Osteocyte (in vitro differentiated cells): Measurements from ENCODE around the gene UPP1. TPM values are rescaled to one million over a fixed set of nuclear protein-coding genes. Genes with fewer than 3 reads are reported as not detected.

ENCODE experiments used
- DNase-seq: peaks from one replicate; pipeline ENCODE4 v3.0.0; 2021; ENCODE audit warnings: mixed read lengths; ENCODE audit not compliant: unreplicated experiment; ENCODE audit errors: extremely low spot score
- H3K27ac Mint-ChIP-seq: one replicate; pipeline ENCODE4 v1.8.0; 2021; ENCODE audit warnings: mild to moderate bottlenecking, mixed read lengths; ENCODE audit not compliant: unreplicated experiment
- H3K27me3 Mint-ChIP-seq: one replicate; pipeline ENCODE4 v1.8.0; 2021; ENCODE audit warnings: mixed read lengths; ENCODE audit not compliant: unreplicated experiment
- H3K36me3 Mint-ChIP-seq: one replicate; pipeline ENCODE4 v1.8.0; 2021; ENCODE audit warnings: mixed read lengths; ENCODE audit not compliant: unreplicated experiment
- H3K4me1 Mint-ChIP-seq: one replicate; pipeline ENCODE4 v1.8.0; 2021; ENCODE audit warnings: mixed read lengths; ENCODE audit not compliant: unreplicated experiment
- H3K4me3 Mint-ChIP-seq: one replicate; pipeline ENCODE4 v1.8.0; 2021; ENCODE audit warnings: mild to moderate bottlenecking, moderate library complexity, mixed read lengths; ENCODE audit not compliant: unreplicated experiment
- H3K9me3 Mint-ChIP-seq: one replicate; pipeline ENCODE4 v1.8.0; 2021; ENCODE audit warnings: mixed read lengths; ENCODE audit not compliant: unreplicated experiment
- long read RNA-seq: library from polyadenylated mRNA; unstranded; transcript quantifications from one replicate; pipeline ENCODE4 v2.0.0, GENCODE V29; 2021
- total RNA-seq: library from RNA; stranded (reverse); gene quantifications from 2 replicates; pipeline ENCODE4 v1.2.1, GENCODE V29; 2021
- TF ChIP-seq, protein P1 (sequence below): fragments of 200-600 bp; sonication (generic); IDR thresholded peaks from 2 replicates; pipeline ENCODE4 v1.5.0; 2021; ENCODE audit warnings: antibody characterized with exemption, mild to moderate bottlenecking, moderate library complexity

UPP1 gene
- total RNA-seq, result 26.8 and 27.3 TPM in 2 replicates
- long read RNA-seq, transcript UPP1-203 (9 exons, 1,375 nt), result major isoform, 7 of 19 reads
- long read RNA-seq, partial matches to known transcripts, result 2 of 19 reads
- long read RNA-seq, other reads (novel, unspliced or antisense), result 5 of 19 reads

DNA sequence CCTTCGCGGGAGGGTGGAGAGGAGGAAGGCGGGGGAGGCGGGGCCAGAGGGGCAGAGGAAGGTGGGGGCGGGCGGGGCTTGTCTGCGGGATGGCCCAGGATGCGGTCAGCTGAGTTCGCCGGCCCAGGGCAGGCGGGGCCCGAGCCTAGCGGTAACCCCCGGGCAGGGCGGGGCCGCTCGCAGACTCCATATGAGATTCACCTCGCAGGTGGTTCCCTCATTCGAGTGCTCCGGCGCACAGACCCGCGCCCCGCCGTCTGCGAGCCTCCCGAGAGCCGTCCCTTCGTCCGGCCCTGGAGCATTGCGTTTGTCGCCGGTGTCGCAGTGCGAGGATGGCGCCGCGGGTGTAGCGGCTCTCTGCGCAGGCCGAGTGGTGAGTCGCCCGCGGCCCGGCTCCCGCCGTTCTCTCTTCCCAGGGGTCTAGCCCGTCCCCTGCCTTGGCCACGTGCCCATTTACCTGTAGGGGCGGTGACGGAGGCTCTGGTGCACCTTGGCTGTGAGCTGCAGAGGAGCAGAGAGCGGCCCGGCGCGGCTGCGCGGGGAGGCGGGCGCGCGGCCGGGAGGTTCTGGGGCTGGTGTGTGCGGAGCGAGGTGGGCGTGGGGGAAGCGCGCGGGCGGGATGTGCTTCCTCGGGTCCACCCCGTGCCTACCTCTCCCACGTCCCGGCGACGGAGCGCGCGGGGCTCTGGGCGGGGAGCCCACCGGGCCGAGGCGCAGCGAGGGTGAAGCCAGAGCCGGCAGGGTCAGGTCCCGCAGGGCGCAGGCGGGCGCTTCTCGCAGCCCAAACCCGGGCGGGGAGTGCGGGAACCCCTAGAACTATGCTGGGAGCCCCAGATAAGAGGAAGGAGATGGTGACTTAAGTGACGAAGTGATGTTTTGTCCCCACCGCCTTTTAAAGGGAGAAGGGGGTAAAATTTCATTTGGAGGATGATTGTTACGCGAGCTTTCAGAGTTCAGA lies at the start of gene UPP1:
UPP1 (plus strand) TSS at position 220 of the 958 bp plus-strand sequence. CDS start 5,519 bp downstream, outside the sequence.
- Mint-ChIP-seq H3K4me1 (peaks cover 78% of the 10 kb centered on the region), H3K9me3 (no peaks in the 10 kb centered on the region), H3K36me3 (peaks cover 12% of the 10 kb centered on the region), H3K4me3 (peak within 1 kb of the TSS; percentile 80), H3K27ac (peak within 1 kb of the TSS; percentile 98), H3K27me3 (no peaks in the 10 kb centered on the region)
- peak; percentile 84 for DNase-seq
- TF ChIP-seq, protein P1, sequence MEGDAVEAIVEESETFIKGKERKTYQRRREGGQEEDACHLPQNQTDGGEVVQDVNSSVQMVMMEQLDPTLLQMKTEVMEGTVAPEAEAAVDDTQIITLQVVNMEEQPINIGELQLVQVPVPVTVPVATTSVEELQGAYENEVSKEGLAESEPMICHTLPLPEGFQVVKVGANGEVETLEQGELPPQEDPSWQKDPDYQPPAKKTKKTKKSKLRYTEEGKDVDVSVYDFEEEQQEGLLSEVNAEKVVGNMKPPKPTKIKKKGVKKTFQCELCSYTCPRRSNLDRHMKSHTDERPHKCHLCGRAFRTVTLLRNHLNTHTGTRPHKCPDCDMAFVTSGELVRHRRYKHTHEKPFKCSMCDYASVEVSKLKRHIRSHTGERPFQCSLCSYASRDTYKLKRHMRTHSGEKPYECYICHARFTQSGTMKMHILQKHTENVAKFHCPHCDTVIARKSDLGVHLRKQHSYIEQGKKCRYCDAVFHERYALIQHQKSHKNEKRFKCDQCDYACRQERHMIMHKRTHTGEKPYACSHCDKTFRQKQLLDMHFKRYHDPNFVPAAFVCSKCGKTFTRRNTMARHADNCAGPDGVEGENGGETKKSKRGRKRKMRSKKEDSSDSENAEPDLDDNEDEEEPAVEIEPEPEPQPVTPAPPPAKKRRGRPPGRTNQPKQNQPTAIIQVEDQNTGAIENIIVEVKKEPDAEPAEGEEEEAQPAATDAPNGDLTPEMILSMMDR, result no peak

DNA sequence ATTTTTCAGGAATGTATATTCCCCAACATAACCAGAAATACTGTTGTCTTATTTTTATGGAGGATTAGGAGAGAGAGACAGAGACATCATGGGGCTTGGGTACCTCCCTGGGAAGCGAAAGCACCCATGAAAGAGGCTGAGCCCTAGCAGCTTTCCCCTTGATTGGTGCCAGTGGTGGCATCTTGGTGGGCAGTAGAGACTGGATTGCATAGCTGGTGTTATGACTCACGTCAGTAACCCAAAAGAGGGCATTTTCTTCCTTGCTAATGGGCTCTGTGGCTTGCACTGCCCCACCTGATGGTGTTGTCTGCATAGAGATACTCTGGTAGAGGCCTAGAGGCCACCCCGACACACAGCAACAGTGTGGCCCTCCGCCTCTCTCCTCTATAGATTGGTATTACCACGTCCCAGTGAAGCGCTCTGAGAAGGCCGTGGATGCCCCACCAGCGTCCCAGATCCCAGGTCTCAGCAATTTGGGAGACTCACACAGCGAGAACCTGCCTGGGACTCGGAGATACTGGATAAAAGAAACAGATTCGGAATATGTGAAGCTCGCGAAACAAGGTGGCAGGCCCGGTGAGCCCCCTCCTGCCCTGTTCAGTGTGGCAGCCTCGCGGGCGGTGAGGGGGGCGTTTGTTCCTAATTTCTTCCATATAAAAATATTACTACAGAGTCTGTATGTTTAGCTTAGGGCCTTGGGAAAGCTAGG lies 48.0 kb upstream of the UPP1 start:
- TF ChIP-seq, protein P1, result no peak
- Mint-ChIP-seq H3K36me3 (no peaks in the 10 kb centered on the region), H3K4me3 (no peak overlapping the region), H3K27ac (peak overlapping the region; percentile 51), H3K9me3 (no peaks in the 10 kb centered on the region), H3K4me1 (peaks cover 20% of the 10 kb centered on the region), H3K27me3 (peaks cover 13% of the 10 kb centered on the region)
- no peak for DNase-seq

DNA sequence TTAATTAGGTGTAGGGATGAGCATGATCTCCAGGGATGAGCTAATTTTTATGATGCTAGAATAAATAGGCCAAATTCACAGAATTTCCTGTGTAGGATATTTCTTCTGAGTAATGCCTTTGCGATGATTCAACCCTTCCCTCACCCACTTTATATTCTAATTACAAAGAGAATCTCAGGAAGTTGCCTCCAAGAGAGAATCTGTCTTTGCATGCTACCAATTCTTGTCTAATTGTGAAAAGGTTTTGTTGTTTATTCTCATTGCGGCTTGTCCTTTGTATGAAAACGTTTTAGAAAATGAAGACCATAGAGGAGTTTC lies 47.5 kb upstream of the UPP1 start:
- DNase-seq, result no peak
- Mint-ChIP-seq H3K4me1 (peaks cover 17% of the 10 kb centered on the region), H3K36me3 (no peaks in the 10 kb centered on the region), H3K9me3 (no peaks in the 10 kb centered on the region), H3K4me3 (no peak overlapping the region), H3K27me3 (peaks cover 9% of the 10 kb centered on the region), H3K27ac (no peak overlapping the region)
- TF ChIP-seq, protein P1, result no peak

DNA sequence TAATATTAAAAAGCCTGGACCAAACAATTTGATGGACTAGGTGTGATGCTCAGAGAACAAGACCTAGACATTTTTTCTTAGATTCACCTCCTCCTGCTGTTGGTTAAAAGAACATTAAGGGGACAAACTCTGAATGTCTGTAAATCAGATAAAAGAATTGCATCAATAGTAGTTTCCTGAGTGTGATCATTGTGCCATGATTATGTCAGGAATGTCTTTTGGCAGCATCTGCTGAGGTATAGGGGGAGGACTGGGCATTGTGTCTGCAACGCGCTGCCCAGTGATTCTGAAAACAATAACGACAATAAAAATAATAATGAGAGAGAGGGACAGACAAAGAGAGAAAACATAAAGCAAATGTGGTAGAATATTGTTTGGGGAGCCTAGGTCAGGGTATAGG lies 46.8 kb upstream of the UPP1 start:
- no peak for DNase-seq
- H3K9me3 Mint-ChIP-seq, result no peaks in the 10 kb centered on the region
- no peak overlapping the region for H3K27ac Mint-ChIP-seq
- H3K4me3 Mint-ChIP-seq, result no peak overlapping the region
- H3K27me3 Mint-ChIP-seq, result peaks cover 4% of the 10 kb centered on the region
- no peaks in the 10 kb centered on the region for H3K36me3 Mint-ChIP-seq
- H3K4me1 Mint-ChIP-seq, result peaks cover 17% of the 10 kb centered on the region
- TF ChIP-seq, protein P1, result no peak

DNA sequence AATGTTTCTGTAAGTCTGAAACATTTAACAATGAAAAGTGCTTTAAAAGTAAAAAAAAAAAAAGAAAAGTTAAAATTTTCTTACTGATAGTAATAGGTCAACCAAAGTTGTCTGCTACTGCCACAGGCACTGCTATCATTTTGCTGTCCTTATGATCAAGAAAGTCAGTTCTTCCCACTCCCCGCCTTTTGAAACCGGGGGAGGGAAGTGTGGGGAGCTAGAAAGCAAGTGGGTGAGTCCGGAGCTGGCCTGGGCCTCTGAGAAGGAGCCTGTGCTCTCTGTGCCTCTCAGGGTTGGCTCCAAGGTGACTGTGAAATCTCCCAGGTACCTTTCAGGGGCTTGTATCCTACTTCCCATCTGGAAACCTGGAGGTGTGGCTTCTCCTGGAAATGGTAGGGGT lies 46.4 kb upstream of the UPP1 start:
- H3K27ac Mint-ChIP-seq, result no peak overlapping the region
- no peaks in the 10 kb centered on the region for H3K36me3 Mint-ChIP-seq
- no peak overlapping the region for H3K4me3 Mint-ChIP-seq
- peaks cover 2% of the 10 kb centered on the region for H3K27me3 Mint-ChIP-seq
- DNase-seq, result no peak
- TF ChIP-seq, protein P1, result no peak
- peaks cover 17% of the 10 kb centered on the region for H3K4me1 Mint-ChIP-seq
- no peaks in the 10 kb centered on the region for H3K9me3 Mint-ChIP-seq
